ENCODE results near the gene SLC14A1. TPM values are rescaled to one million over a fixed set of nuclear protein-coding genes. Genes with fewer than 3 reads are reported as not detected.

Gene SLC14A1
- total and polyA plus RNA-seq, 9 donors = 0.20 to 3.3 (median 0.43) TPM; not detected in 1

- no peak for DNase-seq
- intact Hi-C loops (cut with DNase I) = no loop called here
- no peak overlapping the region for H3K4me3 ChIP-seq
- H3K27ac ChIP-seq = no peak overlapping the region
- H3K4me1 ChIP-seq (ENCODE audit: insufficient read depth) = no peaks in the 10 kb centered on the region
- no peaks in the 10 kb centered on the region for H3K27me3 ChIP-seq
- TF ChIP-seq POLR2A (IDR thresholded peaks at IDR 0.05) = no peak
- TF ChIP-seq, protein P1, sequence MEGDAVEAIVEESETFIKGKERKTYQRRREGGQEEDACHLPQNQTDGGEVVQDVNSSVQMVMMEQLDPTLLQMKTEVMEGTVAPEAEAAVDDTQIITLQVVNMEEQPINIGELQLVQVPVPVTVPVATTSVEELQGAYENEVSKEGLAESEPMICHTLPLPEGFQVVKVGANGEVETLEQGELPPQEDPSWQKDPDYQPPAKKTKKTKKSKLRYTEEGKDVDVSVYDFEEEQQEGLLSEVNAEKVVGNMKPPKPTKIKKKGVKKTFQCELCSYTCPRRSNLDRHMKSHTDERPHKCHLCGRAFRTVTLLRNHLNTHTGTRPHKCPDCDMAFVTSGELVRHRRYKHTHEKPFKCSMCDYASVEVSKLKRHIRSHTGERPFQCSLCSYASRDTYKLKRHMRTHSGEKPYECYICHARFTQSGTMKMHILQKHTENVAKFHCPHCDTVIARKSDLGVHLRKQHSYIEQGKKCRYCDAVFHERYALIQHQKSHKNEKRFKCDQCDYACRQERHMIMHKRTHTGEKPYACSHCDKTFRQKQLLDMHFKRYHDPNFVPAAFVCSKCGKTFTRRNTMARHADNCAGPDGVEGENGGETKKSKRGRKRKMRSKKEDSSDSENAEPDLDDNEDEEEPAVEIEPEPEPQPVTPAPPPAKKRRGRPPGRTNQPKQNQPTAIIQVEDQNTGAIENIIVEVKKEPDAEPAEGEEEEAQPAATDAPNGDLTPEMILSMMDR (IDR thresholded peaks at IDR 0.05) = no peak
- TF ChIP-seq EP300 (IDR thresholded peaks at IDR 0.05) = no peak
- no peaks in the 10 kb centered on the region for H3K36me3 ChIP-seq
- 69 to 78% (median 78%) methylated on average over 6 of the region's 6 CpGs for WGBS, 3 donors
- H3K9me3 ChIP-seq = no peaks in the 10 kb centered on the region
These were observed 7.0 kb downstream of the SLC14A1 start for GRCh38 chr18:45730832-45731575.

DNA sequence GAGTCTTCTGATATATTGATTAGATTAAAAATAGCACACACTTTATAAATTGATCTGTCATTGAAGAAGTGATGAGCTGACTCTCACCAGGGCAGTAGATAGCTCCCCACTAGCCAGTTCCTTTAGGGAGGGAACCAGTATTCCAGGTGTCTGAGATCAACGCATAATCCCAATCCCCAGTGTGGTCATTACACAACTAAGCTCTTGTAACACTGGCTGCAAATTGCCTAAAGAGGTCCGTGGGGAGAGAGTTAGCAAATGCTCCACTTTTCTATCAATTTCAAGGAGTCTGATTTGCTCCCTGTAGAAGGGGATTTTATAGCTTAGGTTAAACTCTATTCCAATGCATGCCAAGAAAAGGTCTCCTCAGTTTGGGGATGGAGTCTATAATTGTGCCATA is 7.7 kb downstream of the SLC14A1 start:
- Histone ChIP-seq H3K4me3 (no peak overlapping the region), H3K4me1 (ENCODE audit: insufficient read depth) (no peaks in the 10 kb centered on the region), H3K27me3 (no peaks in the 10 kb centered on the region), H3K36me3 (no peaks in the 10 kb centered on the region), H3K9me3 (no peaks in the 10 kb centered on the region), H3K27ac (no peak overlapping the region)
- TF ChIP-seq, protein P1 (IDR thresholded peaks at IDR 0.05) = no peak
- TF ChIP-seq EP300 (IDR thresholded peaks at IDR 0.05) (no peak), POLR2A (IDR thresholded peaks at IDR 0.05) (no peak)
- DNase-seq = no peak
- 54 to 88% (median 77%) methylated on average over 2 of the region's 2 CpGs for WGBS, 3 donors
- intact Hi-C loops (cut with DNase I) = no loop called here

GRCh38 chr18:45733535-45733934 is 9.6 kb downstream of the SLC14A1 start:
- H3K27me3 ChIP-seq = no peaks in the 10 kb centered on the region
- no peak for DNase-seq
- H3K4me1 ChIP-seq (ENCODE audit: insufficient read depth) = no peaks in the 10 kb centered on the region
- TF ChIP-seq POLR2A (IDR thresholded peaks at IDR 0.05) = no peak
- TF ChIP-seq, protein P1 (IDR thresholded peaks at IDR 0.05) = no peak
- TF ChIP-seq EP300 (IDR thresholded peaks at IDR 0.05) = no peak
- H3K4me3 ChIP-seq = no peak overlapping the region
- no peaks in the 10 kb centered on the region for H3K36me3 ChIP-seq
- H3K27ac ChIP-seq = no peak overlapping the region
- H3K9me3 ChIP-seq = no peaks in the 10 kb centered on the region
- intact Hi-C loops (cut with DNase I) = no loop called here
- WGBS, 3 donors = 84 to 91% (median 87%) methylated on average over 7 of the region's 7 CpGs

DNA sequence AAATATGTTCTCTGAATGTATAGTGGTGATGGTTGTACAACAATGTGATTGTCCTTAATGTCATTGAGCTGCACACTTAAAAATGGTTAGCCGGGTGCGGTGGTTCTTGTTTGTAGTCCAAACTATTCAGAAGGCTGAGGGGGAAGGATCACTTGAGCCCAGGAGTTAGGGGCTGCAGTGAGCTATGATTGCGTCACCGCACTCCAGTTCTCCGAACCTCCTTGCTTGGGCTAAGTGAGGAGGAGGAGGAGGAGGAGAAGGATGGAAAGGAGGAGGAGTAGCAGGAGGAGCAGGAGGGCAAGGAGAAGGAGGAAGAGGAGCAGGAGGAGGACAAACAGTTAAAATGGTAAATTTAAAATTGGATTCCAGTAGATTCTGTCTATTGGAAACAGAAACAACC is 10.5 kb downstream of the SLC14A1 start:
- no peak overlapping the region for H3K4me3 ChIP-seq
- no peaks in the 10 kb centered on the region for H3K27me3 ChIP-seq
- intact Hi-C loops (cut with DNase I) = no loop called here
- TF ChIP-seq EP300 (IDR thresholded peaks at IDR 0.05) = no peak
- TF ChIP-seq, protein P1 (IDR thresholded peaks at IDR 0.05) = no peak
- TF ChIP-seq POLR2A (IDR thresholded peaks at IDR 0.05) = no peak
- 89 to 93% (median 91%) methylated on average over 5 of the region's 5 CpGs for WGBS, 3 donors
- no peaks in the 10 kb centered on the region for H3K36me3 ChIP-seq
- H3K27ac ChIP-seq = no peak overlapping the region
- no peak for DNase-seq
- H3K9me3 ChIP-seq = no peaks in the 10 kb centered on the region
- H3K4me1 ChIP-seq (ENCODE audit: insufficient read depth) = no peaks in the 10 kb centered on the region

Measured in ovary (tissue), 9 donors.